Daoy (cell line): Measurements from ENCODE around the gene TMEM238. TPM values are rescaled to one million over a fixed set of nuclear protein-coding genes. Genes with fewer than 3 reads are reported as not detected.
A peak's percentile ranks its signal among the peaks of the same experiment; 100 is the strongest.

Experiments
- DNase-seq: peaks from one replicate; pipeline ENCODE4 v3.0.0-alpha.2; 2015; ENCODE audit warnings: low read depth
- total RNA-seq: library from RNA; depleted of rRNA; stranded (reverse); fragments of >200 nt; shearing (Covaris generic); gene quantifications from 2 replicates; pipeline ENCODE4 v1.2.3, GENCODE V29; 2014

Gene TMEM238
- total RNA-seq, 1 experiment from 2014 or later, result 3.9 TPM

- no peak for DNase-seq
Measured at GRCh38 chr19:55377356-55378131, 6.5 kb downstream of the TMEM238 start.

GRCh38 chr19:55376241-55376933, 7.7 kb downstream of the TMEM238 start, which contains the start of gene TMEM190:
Gene TMEM190 (plus strand): TSS chr19:55376826. CDS start chr19:55376854, 28 bp downstream.
- no peak for DNase-seq

GRCh38 chr19:55373993-55374757, 9.9 kb downstream of the TMEM238 start:
- DNase-seq, result peak; percentile 63

- DNase-seq, result no peak
Measured at GRCh38 chr19:55373306-55373992, 10.6 kb downstream of the TMEM238 start.

- DNase-seq, result peak; percentile 90
Measured at GRCh38 chr19:55372316-55373081, 11.6 kb downstream of the TMEM238 start.

GRCh38 chr19:55370305-55370988, 13.6 kb downstream of the TMEM238 start, which contains the start of gene IL11:
Gene IL11 (minus strand): TSS chr19:55370463. CDS start chr19:55370310, 153 bp downstream.
- DNase-seq, result peak; percentile 86

GRCh38 chr19:55369653-55370304, 14.3 kb downstream of the TMEM238 start:
- peak; percentile 83 for DNase-seq

GRCh38 chr19:55368701-55369563, 15.2 kb downstream of the TMEM238 start:
- peak; percentile 69 for DNase-seq

- no peak for DNase-seq
Measured at GRCh38 chr19:55368106-55368505, 16.0 kb downstream of the TMEM238 start.

- no peak for DNase-seq
Measured at GRCh38 chr19:55366790-55367189, 17.3 kb downstream of the TMEM238 start.

- no peak for DNase-seq
Measured at GRCh38 chr19:55365964-55366363, 18.1 kb downstream of the TMEM238 start.

GRCh38 chr19:55365245-55365644, 18.8 kb downstream of the TMEM238 start:
- DNase-seq, result no peak

GRCh38 chr19:55362990-55363716, 20.9 kb downstream of the TMEM238 start, which contains the start of gene GARIN5B:
Gene GARIN5B (minus strand): TSS chr19:55363260. CDS start chr19:55363066, 194 bp downstream.
- DNase-seq, result no peak

GRCh38 chr19:55362174-55362989, 21.7 kb downstream of the TMEM238 start:
- DNase-seq, result no peak

- DNase-seq, result no peak
Measured at GRCh38 chr19:55360902-55361301, 23.2 kb downstream of the TMEM238 start.

GRCh38 chr19:55358943-55359908, 24.9 kb downstream of the TMEM238 start:
- no peak for DNase-seq
